IMR-90 (cell line): Measurements from ENCODE around the gene STARD10. TPM values are rescaled to one million over a fixed set of nuclear protein-coding genes. Genes with fewer than 3 reads are reported as not detected.

Experiments used
- ATAC-seq: fragments of 200-7000 bp; cut with Tn5 transposase; 2 replicates; pipeline ENCODE4 v1.9.1; 2020; ENCODE audit warnings: low read depth, mild to moderate bottlenecking, moderate library complexity
- BruUV-seq: library from RNA; stranded (reverse); fragments of 400-500 nt; replicated peaks from 2 replicates; lab custom pipeline; 2021; lab: Mats Ljungman, UMichigan
- CTCF ChIA-PET: fragments of 300-600 bp; formaldehyde crosslinking; extraction: SDS; loops from one replicate; lab custom pipeline; 2021; ENCODE audit warnings: antibody characterized with exemption; lab: Yijun Ruan, JAX
- POLR2A ChIA-PET: fragments of 300-600 bp; sonication (Branson Sonifier 250); formaldehyde crosslinking; loops from one replicate; lab custom pipeline; 2022; ENCODE audit warnings: antibody characterized with exemption; ENCODE audit not compliant: unreplicated experiment; lab: Charles Lee
- DNase-seq: peaks from one replicate; pipeline ENCODE4 v3.0.0; 2013
- H2AFZ ChIP-seq: replicated peaks from 2 replicates; pipeline ENCODE3; 2013; ENCODE audit warnings: low read length, mild to moderate bottlenecking; ENCODE audit not compliant: poor library complexity
- H2AK5ac ChIP-seq: 2 replicates; pipeline ENCODE4 v1.6.1; 2013; ENCODE audit warnings: low read depth, low read length, inconsistent platforms
- H2AK9ac ChIP-seq: replicated peaks from 2 replicates; pipeline ENCODE3; 2013; ENCODE audit warnings: mild to moderate bottlenecking, low read depth, low read length, moderate library complexity; ENCODE audit not compliant: poor library complexity
- H2BK120ac ChIP-seq: 2 replicates; pipeline ENCODE4 v1.6.1; 2013; ENCODE audit warnings: low read depth, low read length, inconsistent platforms
- H2BK15ac ChIP-seq: 3 replicates; pipeline ENCODE4 v1.6.1; 2013; ENCODE audit warnings: low read depth, low read length, inconsistent platforms
- H2BK20ac ChIP-seq: 2 replicates; pipeline ENCODE4 v1.6.1; 2013; ENCODE audit warnings: low read depth, mild to moderate bottlenecking, inconsistent platforms, low read length, moderate library complexity
- H2BK5ac ChIP-seq: 2 replicates; pipeline ENCODE4 v1.6.1; 2013; ENCODE audit warnings: mild to moderate bottlenecking, low read depth, low read length, inconsistent platforms; ENCODE audit not compliant: poor library complexity, severe bottlenecking
- H3K14ac ChIP-seq: replicated peaks from 2 replicates; pipeline ENCODE4 v1.6.1; 2013; ENCODE audit warnings: low read depth, low read length, inconsistent platforms
- H3K18ac ChIP-seq: 2 replicates; pipeline ENCODE4 v1.6.1; 2013; ENCODE audit warnings: low read depth, low read length, control low read depth
- H3K23ac ChIP-seq: 2 replicates; pipeline ENCODE4 v1.6.1; 2013; ENCODE audit warnings: low read depth, low read length, inconsistent platforms
- H3K27ac ChIP-seq: 2 replicates; pipeline ENCODE4 v1.5.1; 2013; ENCODE audit warnings: mild to moderate bottlenecking, control low read depth, low read length; ENCODE audit not compliant: insufficient read depth
- H3K27me3 ChIP-seq: 2 replicates; pipeline ENCODE4 v1.6.1; 2013; ENCODE audit warnings: low read length; ENCODE audit not compliant: control insufficient read depth, insufficient read depth
- H3K36me3 ChIP-seq: 2 replicates; pipeline ENCODE4 v1.6.1; 2013; ENCODE audit warnings: low read length, mixed read lengths; ENCODE audit not compliant: control insufficient read depth, insufficient read depth
- H3K4ac ChIP-seq: 2 replicates; pipeline ENCODE4 v1.6.1; 2013; ENCODE audit warnings: low read depth, low read length, inconsistent platforms
- H3K4me1 ChIP-seq: 2 replicates; pipeline ENCODE4 v1.6.1; 2013; ENCODE audit warnings: low read length, mixed read lengths; ENCODE audit not compliant: control insufficient read depth, insufficient read depth
- H3K4me2 ChIP-seq: 2 replicates; pipeline ENCODE4 v1.6.1; 2013; ENCODE audit warnings: low read depth, mild to moderate bottlenecking, control low read depth, low read length, moderate library complexity
- H3K4me3 ChIP-seq: 2 replicates; pipeline ENCODE4 v1.5.1; 2013; ENCODE audit warnings: low read depth, mild to moderate bottlenecking, control low read depth, low read length, moderate library complexity; ENCODE audit not compliant: insufficient read depth
- H3K56ac ChIP-seq: 2 replicates; pipeline ENCODE4 v1.6.1; 2013; ENCODE audit warnings: low read length, inconsistent platforms; ENCODE audit not compliant: insufficient read depth; ENCODE audit errors: extremely low read depth
- H3K79me1 ChIP-seq, 2 experiments: 2 replicates each; pipeline ENCODE4 v1.6.1; 2013; ENCODE audit warnings: low read length in 2 of 2, inconsistent platforms in 1 of 2, low read depth in 1 of 2
- H3K9ac ChIP-seq: 2 replicates; pipeline ENCODE4 v1.6.1; 2013; ENCODE audit warnings: low read depth, low read length, control low read depth
- H3K9me1 ChIP-seq: 2 replicates; pipeline ENCODE4 v1.6.1; 2013; ENCODE audit warnings: low read length, inconsistent platforms; ENCODE audit not compliant: insufficient read depth
- H3K9me3 ChIP-seq: 2 replicates; pipeline ENCODE4 v1.6.1; 2013; ENCODE audit warnings: low read length; ENCODE audit not compliant: control insufficient read depth, insufficient read depth
- H4K20me1 ChIP-seq: 2 replicates; pipeline ENCODE4 v1.6.1; 2013; ENCODE audit warnings: low read length, inconsistent platforms; ENCODE audit not compliant: insufficient read depth
- H4K5ac ChIP-seq: 2 replicates; pipeline ENCODE4 v1.6.1; 2013; ENCODE audit warnings: mild to moderate bottlenecking, low read depth, low read length, control low read depth
- H4K8ac ChIP-seq, 2 experiments: 2 replicates each; pipeline ENCODE4 v1.6.1; 2013; ENCODE audit warnings: low read depth in 2 of 2, low read length in 2 of 2, control low read depth in 1 of 2, inconsistent platforms in 1 of 2
- H4K91ac ChIP-seq: 2 replicates; pipeline ENCODE4 v1.6.1; 2013; ENCODE audit warnings: low read depth, low read length, inconsistent platforms; ENCODE audit not compliant: insufficient read depth
- BHLHE40 ChIP-seq: fragments of 150-350 bp; IDR thresholded peaks from 2 replicates; pipeline ENCODE4 v1.6.1; 2016; ENCODE audit warnings: mild to moderate bottlenecking, low read depth, low read length
- CTCF ChIP-seq: conservative IDR thresholded peaks from 2 replicates; pipeline ENCODE4 v1.5.1; 2012; ENCODE audit warnings: mild to moderate bottlenecking, low read depth, low read length, improper control_type of control experiment
- FOS ChIP-seq: fragments of 150-350 bp; IDR thresholded peaks from 2 replicates; pipeline ENCODE4 v1.6.1; 2016; ENCODE audit warnings: low read depth, low read length
- MAFK ChIP-seq: IDR thresholded peaks from 2 replicates; pipeline ENCODE4 v1.6.1; 2012; ENCODE audit warnings: low read depth, low read length, improper control_type of control experiment
- POLR2A ChIP-seq: IDR thresholded peaks from 2 replicates; pipeline ENCODE4 v1.6.1; 2012; ENCODE audit warnings: mild to moderate bottlenecking, low read depth, low read length
- RFX5 ChIP-seq: IDR thresholded peaks from 2 replicates; pipeline ENCODE4 v1.8.0; 2012; ENCODE audit warnings: low read depth, mild to moderate bottlenecking, low read length, moderate library complexity
- WGBS, 2 experiments: methylation state at CpG; one replicate each; pipeline versions ENCODE4 v1.1.5 to v1.1.7; 2013; ENCODE audit warnings: missing lambda C conversion rate in 2 of 2; ENCODE audit not compliant: insufficient read length in 1 of 2; ENCODE audit errors: extremely low coverage in 2 of 2; 5-methylcytosine and 5-hydroxymethylcytosine counted together
- dilution Hi-C: fragments of 300-500 bp; cut with HindIII; formaldehyde crosslinking; loops from one replicate; pipeline ENCODE4 v1.14.3; 2018; ENCODE audit warnings: low sequenced_read_pairs; ENCODE audit not compliant: unreplicated experiment
- in situ Hi-C: fragments of 300-500 bp; cut with MboI; formaldehyde crosslinking; loops from 3 replicates; pipeline ENCODE4 v1.14.3; 2019; ENCODE audit warnings: low sequenced_read_pairs, inconsistent platforms, mixed read lengths
- intact Hi-C: fragments of 100-400 bp; cut with micrococcal nuclease; formaldehyde crosslinking; loops from 2 replicates; pipeline ENCODE4 v1.10.0; 2022
- polyA plus RNA-seq, 3 experiments: library from polyadenylated mRNA; depleted of rRNA; stranded (reverse); fragments of >200 nt; gene quantifications; 2 replicates each; pipeline ENCODE4 v1.2.3, GENCODE V29; 2012; ENCODE audit warnings: low replicate concordance in 1 of 3
- total RNA-seq: library from RNA; depleted of rRNA; stranded (reverse); fragments of >200 nt; gene quantifications from 2 replicates; pipeline ENCODE4 v1.2.3, GENCODE V29; 2012

STARD10 gene
- total and polyA plus RNA-seq, 2 of the 4 experiments (the other 2 are of a cell fraction): 23.8 to 37.4 TPM

GRCh38 chr11:72750086-72750485 is 43.8 kb downstream of the STARD10 start:
- dilution Hi-C loops: no loop called here
- H3K9me3 ChIP-seq: no peaks in the 10 kb centered on the region

More at GRCh38 chr11:72750086-72750485, 43.8 kb downstream of the STARD10 start:
- CTCF ChIA-PET: no interaction called here
- H4K5ac ChIP-seq: no peak overlapping the region
- H3K56ac ChIP-seq: no peak overlapping the region
- in situ Hi-C loops: no loop called here
- H2AK5ac ChIP-seq: no peak overlapping the region
- BruUV-seq: no TSS peak
- no peak for ATAC-seq
- TF ChIP-seq BHLHE40: no peak
- TF ChIP-seq FOS: no peak
- no peak for TF ChIP-seq RFX5
- TF ChIP-seq POLR2A: no peak
- no peak for TF ChIP-seq CTCF
- no peak for TF ChIP-seq MAFK
- no peak for DNase-seq
- peaks cover 20% of the 10 kb centered on the region for H4K20me1 ChIP-seq
- H3K23ac ChIP-seq: no peak overlapping the region
- H3K14ac ChIP-seq: no peak overlapping the region
- H3K27ac ChIP-seq: no peak overlapping the region
- H3K9ac ChIP-seq: no peak overlapping the region
- H3K27me3 ChIP-seq: no peaks in the 10 kb centered on the region
- no peak overlapping the region for H2BK5ac ChIP-seq
- H3K4me1 ChIP-seq: peaks cover 7% of the 10 kb centered on the region
- H3K4me3 ChIP-seq: no peak overlapping the region
- intact Hi-C loops: loop anchor here (5.0 kb wide), 1 partner anchor 62 kb away; the partner anchor contains the start of gene ATG16L2
- H2BK15ac ChIP-seq: no peak overlapping the region
- H3K18ac ChIP-seq: no peak overlapping the region
- peaks cover 9% of the 10 kb centered on the region; the same call in 1 of the 2 replicates for H3K9me1 ChIP-seq
- no peak overlapping the region for H3K4ac ChIP-seq
- no peak overlapping the region for H4K8ac ChIP-seq
- H2AFZ ChIP-seq: no peak overlapping the region
- no peak overlapping the region for H3K4me2 ChIP-seq
- H2BK20ac ChIP-seq: no peak overlapping the region
- H2AK9ac ChIP-seq: no peak overlapping the region
- peaks cover 24 to 57% of the 10 kb centered on the region in 2 experiments for H3K79me1 ChIP-seq
- 100% methylated on average over 2 of the region's 9 CpGs; no CpG with 5 or more reads in 1 of the 2 experiments for WGBS, 2 experiments
- H2BK120ac ChIP-seq: no peak overlapping the region
- POLR2A ChIA-PET: no interaction called here
- 0 out of 2 replicates have a peak, but pooled peaks cover 1% of the 10 kb centered on the region for H3K36me3 ChIP-seq
- H4K91ac ChIP-seq: no peak overlapping the region
